DOHH2 (cell line): ENCODE measurements around the gene PROKR2.

Experiments
- H3F3A ChIP-seq: fragments of 200-600 bp; sonication (generic), shearing (Covaris generic); 2 replicates; pipeline ENCODE4 v1.6.0; 2016; ENCODE audit warnings: antibody characterized with exemption, mild to moderate bottlenecking; ENCODE audit not compliant: control insufficient read depth, insufficient read depth
- H3K27ac ChIP-seq: fragments of 200-600 bp; sonication (generic); 2 replicates; pipeline ENCODE4 v1.5.1; 2014; ENCODE audit warnings: low read depth, mild to moderate bottlenecking, low read length, moderate library complexity
- H3K27me3 ChIP-seq: fragments of 200-600 bp; sonication (generic); 2 replicates; pipeline ENCODE4 v1.6.1; 2014; ENCODE audit warnings: mild to moderate bottlenecking, low read length, mixed read lengths; ENCODE audit not compliant: control insufficient read depth
- H3K36me3 ChIP-seq: fragments of 200-600 bp; sonication (generic); 2 replicates; pipeline ENCODE4 v1.6.1; 2014; ENCODE audit warnings: mild to moderate bottlenecking, low read length, moderate library complexity, mixed read lengths; ENCODE audit not compliant: control insufficient read depth
- H3K4me1 ChIP-seq: fragments of 200-600 bp; sonication (generic); 2 replicates; pipeline ENCODE4 v1.6.1; 2014; ENCODE audit warnings: mild to moderate bottlenecking, low read length, mixed read lengths; ENCODE audit not compliant: control insufficient read depth
- H3K4me2 ChIP-seq: fragments of 200-600 bp; sonication (generic); 2 replicates; pipeline ENCODE4 v1.6.0; 2014; ENCODE audit warnings: mild to moderate bottlenecking, low read length, moderate library complexity
- H3K4me3 ChIP-seq: fragments of 200-600 bp; sonication (generic); 2 replicates; pipeline ENCODE4 v1.5.1; 2014; ENCODE audit warnings: mild to moderate bottlenecking, low read length, mixed read lengths
- H3K79me2 ChIP-seq: fragments of 200-600 bp; sonication (generic); 2 replicates; pipeline ENCODE4 v1.6.1; 2014; ENCODE audit warnings: mild to moderate bottlenecking, low read length, mixed read lengths; ENCODE audit not compliant: control insufficient read depth
- H3K9me2 ChIP-seq: fragments of 200-600 bp; sonication (generic); replicated peaks from 2 replicates; pipeline ENCODE4 v1.6.1; 2014; ENCODE audit warnings: mild to moderate bottlenecking, low read length, mixed read lengths; ENCODE audit not compliant: control insufficient read depth
- H3K9me3 ChIP-seq: fragments of 200-600 bp; sonication (generic); 2 replicates; pipeline ENCODE4 v1.6.1; 2014; ENCODE audit warnings: antibody characterized with exemption, low read length, mixed read lengths; ENCODE audit not compliant: control insufficient read depth, insufficient read depth
- H4K20me1 ChIP-seq: fragments of 200-600 bp; sonication (generic); 2 replicates; pipeline ENCODE4 v1.6.0; 2014; ENCODE audit warnings: low read depth, mild to moderate bottlenecking, antibody characterized with exemption, low read length, moderate library complexity; ENCODE audit not compliant: control insufficient read depth, insufficient read depth
- CTCF ChIP-seq: fragments of 200-600 bp; sonication (generic); IDR thresholded peaks from one replicate; pipeline ENCODE4 v1.5.1; 2014; ENCODE audit warnings: antibody characterized with exemption, mild to moderate bottlenecking, low read depth, low read length; ENCODE audit not compliant: poor library complexity, severe bottlenecking
- EZH2phosphoT487 ChIP-seq: fragments of 200-600 bp; sonication (generic); IDR thresholded peaks from 2 replicates; pipeline ENCODE4 v1.6.1; 2017; ENCODE audit warnings: borderline replicate concordance, mild to moderate bottlenecking, antibody characterized with exemption, low read length, moderate library complexity, mixed read lengths

The PROKR2 gene

GRCh38 chr20:5356941-5357340 lies 40.2 kb upstream of the PROKR2 start:
- Histone ChIP-seq H3K4me1 (no peaks in the 10 kb centered on the region), H3K79me2 (no peaks in the 10 kb centered on the region), H3K9me2 (no peaks in the 10 kb centered on the region), H3K27ac (no peak overlapping the region), H3K4me3 (no peak overlapping the region), H3F3A (no peaks in the 10 kb centered on the region), H3K36me3 (no peaks in the 10 kb centered on the region), H4K20me1 (no peaks in the 10 kb centered on the region), H3K27me3 (peaks cover 3% of the 10 kb centered on the region; the same call in 1 of the 2 replicates), H3K9me3 (no peaks in the 10 kb centered on the region), H3K4me2 (no peak overlapping the region)
- TF ChIP-seq CTCF, result no peak
- no peak for TF ChIP-seq EZH2phosphoT487

- no peak overlapping the region for H3K27ac ChIP-seq
- no peak overlapping the region for H3K4me2 ChIP-seq
- no peaks in the 10 kb centered on the region for H3K79me2 ChIP-seq
- peaks cover 3% of the 10 kb centered on the region; the same call in 1 of the 2 replicates for H3K27me3 ChIP-seq
- no peaks in the 10 kb centered on the region for H3K4me1 ChIP-seq
- no peak overlapping the region for H3K4me3 ChIP-seq
- no peaks in the 10 kb centered on the region for H3F3A ChIP-seq
- H3K36me3 ChIP-seq, result no peaks in the 10 kb centered on the region
- no peaks in the 10 kb centered on the region for H3K9me3 ChIP-seq
- TF ChIP-seq CTCF (no peak), EZH2phosphoT487 (no peak)
- no peaks in the 10 kb centered on the region for H4K20me1 ChIP-seq
- no peaks in the 10 kb centered on the region for H3K9me2 ChIP-seq
Observed at GRCh38 chr20:5354901-5355300, 38.1 kb upstream of the PROKR2 start.

- H3K27me3 ChIP-seq, result peaks cover 3% of the 10 kb centered on the region; the same call in 1 of the 2 replicates
- no peak overlapping the region for H3K27ac ChIP-seq
- no peaks in the 10 kb centered on the region for H4K20me1 ChIP-seq
- no peaks in the 10 kb centered on the region for H3K4me1 ChIP-seq
- no peaks in the 10 kb centered on the region for H3K9me3 ChIP-seq
- H3F3A ChIP-seq, result no peaks in the 10 kb centered on the region
- no peak overlapping the region for H3K4me3 ChIP-seq
- H3K4me2 ChIP-seq, result no peak overlapping the region
- no peak for TF ChIP-seq EZH2phosphoT487
- TF ChIP-seq CTCF, result no peak
- no peaks in the 10 kb centered on the region for H3K9me2 ChIP-seq
- H3K79me2 ChIP-seq, result no peaks in the 10 kb centered on the region
- H3K36me3 ChIP-seq, result no peaks in the 10 kb centered on the region
Observed at GRCh38 chr20:5353624-5354496, 37.1 kb upstream of the PROKR2 start.
